ENCODE measurements around the gene CGN.

Gene CGN

GRCh38 chr1:151510957-151511635 is at the start of gene CGN:
Gene CGN (plus strand): TSS chr1:151511387. CDS start chr1:151518520, 7,133 bp downstream.
- no peak for TF ChIP-seq Cebpa-rat (IDR thresholded peaks at IDR 0.05)
- H3K4me2 ChIP-seq = peak within 1 kb of the TSS; percentile 89 to 99 (median 97)
- peaks cover 0 to 18% (median 0%) of the 10 kb centered on the region in 11 experiments; a peak in 7 of 22 replicates for H3K27me3 ChIP-seq
- H3K36me3 ChIP-seq = no peaks in the 10 kb centered on the region
- H3K9ac ChIP-seq = peak within 1 kb of the TSS; percentile 57 to 77 (median 70); a peak in 21 of 22 replicates
- H3K9me3 ChIP-seq (replicated peaks in 1 of 11) = no peaks in the 10 kb centered on the region
- H4K20me1 ChIP-seq = peaks cover 0 to 9% (median 0%) of the 10 kb centered on the region in 11 experiments; a peak in 1 of 22 replicates
- peak within 1 kb of the TSS; percentile 61 to 77 (median 71) for H3K4me3 ChIP-seq
- H3K4me1 ChIP-seq = peaks cover 25 to 49% (median 46%) of the 10 kb centered on the region in 10 experiments
- H3K27ac ChIP-seq = peak within 1 kb of the TSS in 8 of 11 experiments; percentile 21 to 58 (median 52); a peak in 14 of 22 replicates

DNA sequence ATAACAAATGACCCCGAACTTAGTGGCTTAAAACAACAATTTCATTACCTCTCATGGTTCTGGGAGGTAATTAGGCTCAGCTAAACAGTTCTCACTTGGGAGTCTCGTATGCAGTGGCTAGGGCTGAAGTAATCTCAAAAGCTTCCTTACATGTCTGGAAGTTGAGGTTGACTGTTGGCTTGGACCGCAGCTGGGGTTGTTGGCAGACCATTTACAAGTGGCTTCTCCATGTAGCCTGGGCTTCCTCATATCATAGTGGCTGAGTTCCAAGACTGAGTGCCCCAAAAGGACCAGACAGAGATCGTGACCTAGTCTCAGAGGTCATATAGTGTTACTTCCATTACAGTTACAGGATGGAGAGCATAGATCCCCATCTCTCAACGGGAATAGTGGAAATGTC is 49.5 kb upstream of the CGN start:
- H3K4me2 ChIP-seq = no peak overlapping the region
- no peak overlapping the region for H3K27ac ChIP-seq
- no peak overlapping the region for H3K9ac ChIP-seq
- TF ChIP-seq Cebpa-rat (IDR thresholded peaks at IDR 0.05) = no peak
- H3K9me3 ChIP-seq (replicated peaks in 1 of 11) = no peaks in the 10 kb centered on the region
- H3K27me3 ChIP-seq = no peaks in the 10 kb centered on the region
- peaks cover 9 to 18% (median 16%) of the 10 kb centered on the region in 10 experiments for H3K4me1 ChIP-seq
- no peak overlapping the region for H3K4me3 ChIP-seq
- peaks cover 5 to 17% (median 11%) of the 10 kb centered on the region in 11 experiments; a peak in 17 of 22 replicates for H4K20me1 ChIP-seq
- H3K36me3 ChIP-seq = no peaks in the 10 kb centered on the region

DNA sequence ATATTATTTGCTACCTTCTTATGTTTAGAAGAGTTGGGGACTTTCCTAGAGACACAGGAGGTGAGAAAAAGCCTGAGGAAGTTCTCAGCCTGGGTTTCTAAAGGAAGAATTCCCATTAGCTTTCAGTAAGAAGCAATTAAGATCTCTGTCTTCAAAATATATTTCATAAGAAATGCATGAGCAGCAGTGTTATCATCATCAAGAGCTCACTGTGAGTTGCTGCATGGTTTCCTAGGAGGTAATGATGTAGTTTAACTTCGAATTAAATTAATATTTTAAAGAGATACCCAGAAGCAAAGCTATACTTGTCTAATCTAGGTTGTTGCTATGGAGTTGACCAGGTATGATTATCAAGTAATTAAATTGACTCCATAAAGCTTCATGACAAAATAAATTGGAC is 46.2 kb upstream of the CGN start:
- Histone ChIP-seq H3K36me3 (no peaks in the 10 kb centered on the region), H3K4me3 (no peak overlapping the region)
- TF ChIP-seq Cebpa-rat (IDR thresholded peaks at IDR 0.05) = no peak

GRCh38 chr1:151472856-151473731 is 38.1 kb upstream of the CGN start:
- H3K36me3 ChIP-seq = no peaks in the 10 kb centered on the region
- H3K9me3 ChIP-seq (replicated peaks in 1 of 11) = no peaks in the 10 kb centered on the region
- no peak overlapping the region for H3K9ac ChIP-seq
- H4K20me1 ChIP-seq = no peaks in the 10 kb centered on the region
- H3K27ac ChIP-seq = no peak overlapping the region
- no peak for TF ChIP-seq Cebpa-rat (IDR thresholded peaks at IDR 0.05)
- H3K27me3 ChIP-seq = peaks cover 0 to 15% (median 6%) of the 10 kb centered on the region in 11 experiments; a peak in 7 of 22 replicates
- peak overlapping the region in 4 of 11 experiments; percentile 7 to 48 (median 30); a peak in 4 of 22 replicates for H3K4me2 ChIP-seq
- H3K4me3 ChIP-seq = no peak overlapping the region
- H3K4me1 ChIP-seq = no peaks in the 10 kb centered on the region

More for the DNA sequence above, 46.2 kb upstream of the CGN start:
- no peak overlapping the region for H3K9ac ChIP-seq
- H3K4me1 ChIP-seq = peaks cover 0 to 2% (median under 1%) of the 10 kb centered on the region in 10 experiments; a peak in 9 of 20 replicates
- no peak overlapping the region for H3K4me2 ChIP-seq
- no peaks in the 10 kb centered on the region for H3K27me3 ChIP-seq
- H4K20me1 ChIP-seq = no peaks in the 10 kb centered on the region
- no peak overlapping the region for H3K27ac ChIP-seq
- H3K9me3 ChIP-seq (replicated peaks in 1 of 11) = no peaks in the 10 kb centered on the region

- H4K20me1 ChIP-seq = no peaks in the 10 kb centered on the region
- H3K9me3 ChIP-seq (replicated peaks in 1 of 11) = no peaks in the 10 kb centered on the region
- H3K27me3 ChIP-seq = peaks cover 0 to 15% (median 6%) of the 10 kb centered on the region in 11 experiments; a peak in 7 of 22 replicates
- H3K4me1 ChIP-seq = no peaks in the 10 kb centered on the region
- H3K4me3 ChIP-seq = no peak overlapping the region
- no peak overlapping the region for H3K9ac ChIP-seq
- TF ChIP-seq Cebpa-rat (IDR thresholded peaks at IDR 0.05) = no peak
- H3K36me3 ChIP-seq = no peaks in the 10 kb centered on the region
- H3K27ac ChIP-seq = no peak overlapping the region
- H3K4me2 ChIP-seq = no peak overlapping the region
Observed at GRCh38 chr1:151474745-151475144, 36.4 kb upstream of the CGN start.

GRCh38 chr1:151475175-151475574 is 36.0 kb upstream of the CGN start:
- no peak overlapping the region for H3K4me2 ChIP-seq
- no peaks in the 10 kb centered on the region for H4K20me1 ChIP-seq
- no peak overlapping the region for H3K27ac ChIP-seq
- no peaks in the 10 kb centered on the region for H3K9me3 ChIP-seq (replicated peaks in 1 of 11)
- H3K9ac ChIP-seq = no peak overlapping the region
- no peak overlapping the region for H3K4me3 ChIP-seq
- H3K36me3 ChIP-seq = no peaks in the 10 kb centered on the region
- TF ChIP-seq Cebpa-rat (IDR thresholded peaks at IDR 0.05) = no peak
- H3K4me1 ChIP-seq = no peaks in the 10 kb centered on the region
- H3K27me3 ChIP-seq = peaks cover 0 to 15% (median 6%) of the 10 kb centered on the region in 11 experiments; a peak in 7 of 22 replicates

GRCh38 chr1:151476083-151476482 is 35.1 kb upstream of the CGN start:
- no peaks in the 10 kb centered on the region for H3K4me1 ChIP-seq
- no peaks in the 10 kb centered on the region for H4K20me1 ChIP-seq
- H3K4me2 ChIP-seq = no peak overlapping the region
- H3K9me3 ChIP-seq (replicated peaks in 1 of 11) = peaks cover 0 to 4% (median 2%) of the 10 kb centered on the region in 11 experiments; a peak in 6 of 22 replicates
- H3K36me3 ChIP-seq = no peaks in the 10 kb centered on the region
- H3K27me3 ChIP-seq = peaks cover 0 to 15% (median 6%) of the 10 kb centered on the region in 11 experiments; a peak in 7 of 22 replicates
- TF ChIP-seq Cebpa-rat (IDR thresholded peaks at IDR 0.05) = no peak
- no peak overlapping the region for H3K27ac ChIP-seq
- H3K9ac ChIP-seq = no peak overlapping the region
- no peak overlapping the region for H3K4me3 ChIP-seq

DNA sequence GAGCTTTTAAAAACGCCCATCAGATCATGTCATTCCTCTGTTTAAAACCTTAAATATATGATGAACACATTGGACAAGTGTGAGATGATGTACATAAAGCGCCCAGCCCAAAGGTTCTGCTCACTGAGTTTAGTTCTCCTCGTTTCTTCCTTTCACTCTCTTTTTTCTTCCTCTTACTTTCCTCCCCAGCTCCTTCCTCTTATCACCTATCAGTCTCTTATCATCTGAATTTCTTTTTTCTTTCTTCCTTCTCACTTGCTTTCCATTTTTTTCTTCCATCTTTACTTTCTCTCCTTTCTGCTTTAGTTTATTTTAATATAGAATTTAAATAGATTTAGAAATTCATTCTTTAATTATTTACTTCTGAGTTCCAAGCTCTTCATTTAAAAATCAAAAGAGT is 34.1 kb upstream of the CGN start:
- H3K4me2 ChIP-seq = no peak overlapping the region

More for the DNA sequence above, 34.1 kb upstream of the CGN start:
- TF ChIP-seq Cebpa-rat (IDR thresholded peaks at IDR 0.05) = no peak
- Histone ChIP-seq H3K27me3 (peaks cover 0 to 15% (median 6%) of the 10 kb centered on the region in 11 experiments; a peak in 7 of 22 replicates), H3K9me3 (replicated peaks in 1 of 11) (peaks cover 9 to 14% (median 11%) of the 10 kb centered on the region in 11 experiments), H3K27ac (no peak overlapping the region), H3K4me3 (no peak overlapping the region), H4K20me1 (no peaks in the 10 kb centered on the region), H3K4me1 (no peaks in the 10 kb centered on the region), H3K9ac (no peak overlapping the region), H3K36me3 (no peaks in the 10 kb centered on the region)
